ENCODE data around the gene SULT1A1.

DNA sequence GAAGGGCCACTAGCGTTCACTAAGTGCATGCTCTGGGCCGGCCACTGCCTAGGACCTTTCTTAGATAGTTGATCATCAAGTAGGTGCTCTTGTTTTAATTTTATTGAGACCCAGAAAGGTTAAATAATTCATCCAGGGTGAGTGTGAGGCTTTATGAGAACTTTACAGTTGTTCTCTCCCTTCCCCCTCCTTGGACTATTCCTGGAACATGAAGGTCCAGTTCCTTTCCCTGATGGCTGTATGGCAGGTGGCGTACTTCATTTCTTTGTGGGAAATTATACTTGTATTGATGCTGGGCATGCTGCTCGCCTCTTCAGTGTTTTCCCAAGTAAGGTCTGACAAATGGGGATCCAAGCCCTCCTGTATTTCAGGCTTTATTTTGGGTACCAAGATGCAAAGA lies 47.6 kb downstream of the SULT1A1 start:
- TF ChIP-seq EZH2 (IDR thresholded peaks at IDR 0.05; ENCODE audit: low read depth) (no peak), CTCF (conservative IDR thresholded peaks at IDR 0.05) (no peak)

Measured in PC-9 (cell line).